ENCODE data around the gene SWI5. TPM values are rescaled to one million over a fixed set of nuclear protein-coding genes. Genes with fewer than 3 reads are reported as not detected.

The SWI5 gene
- total RNA-seq, 4 donors from 2014 or later, result 27.5 to 39.8 (median 32.9) TPM

- WGBS, 2 donors, result 50 to 59% methylated on average over 15 to 16 of the region's 18 CpGs
Measured at GRCh38 chr9:128254855-128255759, 21.0 kb upstream of the SWI5 start.

DNA sequence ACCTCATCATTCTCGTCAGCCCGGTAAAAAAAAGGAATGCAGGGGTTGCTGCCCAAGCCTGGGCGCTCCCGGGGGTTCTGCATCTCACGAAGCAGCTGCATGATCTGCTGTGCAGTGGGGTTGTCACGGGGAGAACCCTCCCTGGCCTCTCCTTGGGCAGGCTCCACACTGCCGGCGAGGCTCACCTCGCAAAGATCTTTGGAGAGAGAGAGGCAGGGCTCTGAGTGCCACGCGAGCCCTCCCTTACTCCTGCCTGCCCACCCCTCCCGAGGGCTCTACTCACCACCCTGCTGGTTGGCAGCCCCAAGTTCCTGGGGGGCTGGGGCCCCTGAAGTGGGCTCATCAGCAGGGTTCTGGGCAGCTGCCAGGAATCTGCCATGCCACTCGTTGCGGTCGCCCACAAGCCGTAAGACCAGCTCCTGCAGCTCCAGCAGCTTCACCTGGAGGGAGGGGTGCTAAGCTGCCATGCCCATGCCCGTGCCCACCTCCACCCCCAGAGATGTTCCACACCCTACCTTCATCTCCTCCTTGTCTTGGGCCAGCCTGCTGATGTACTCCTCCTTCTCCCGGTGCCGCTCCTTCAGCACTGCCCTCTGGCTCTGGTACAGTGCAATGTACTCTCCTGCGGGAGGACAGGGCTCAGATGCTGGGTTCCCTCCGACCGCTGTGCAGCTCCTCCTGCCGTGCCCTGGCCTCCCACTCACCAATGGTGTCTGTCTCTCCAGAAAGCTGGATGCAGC lies 18.8 kb upstream of the SWI5 start:
- no peaks in the 10 kb centered on the region for H3K9me3 ChIP-seq
- 83 to 84% methylated on average over 15 to 19 of the region's 23 CpGs for WGBS, 2 donors
- H3K4me3 ChIP-seq, result no peak overlapping the region
- H3K27ac ChIP-seq, result no peak overlapping the region
- H3K27me3 ChIP-seq, result no peaks in the 10 kb centered on the region
- H3K36me3 ChIP-seq, result peaks cover 3 to 71% (median 38%) of the 10 kb centered on the region in 3 donors
- no peak for DNase-seq (ENCODE audit: low spot score in 2 of 2)
- peaks cover 0 to 2% (median 0%) of the 10 kb centered on the region in 4 donors for H3K4me1 ChIP-seq
- no peak for TF ChIP-seq EP300 (IDR thresholded peaks at IDR 0.05)
- TF ChIP-seq POLR2A (IDR thresholded peaks at IDR 0.05), result no peak
- TF ChIP-seq CTCF (IDR thresholded peaks at IDR 0.05), result no peak

More at GRCh38 chr9:128254855-128255759, 21.0 kb upstream of the SWI5 start:
- peak in 1 of 2 donors; percentile 66 for DNase-seq (ENCODE audit: low spot score in 2 of 2)
- H3K27ac ChIP-seq, result no peak overlapping the region
- peaks cover 0 to 50% (median 20%) of the 10 kb centered on the region in 3 donors for H3K36me3 ChIP-seq
- no peaks in the 10 kb centered on the region for H3K9me3 ChIP-seq
- peaks cover 0 to 22% (median 11%) of the 10 kb centered on the region in 4 donors for H3K4me1 ChIP-seq
- no peak overlapping the region for H3K4me3 ChIP-seq
- TF ChIP-seq CTCF (IDR thresholded peaks at IDR 0.05) (peak; percentile 75 to 82 (median 81)), POLR2A (IDR thresholded peaks at IDR 0.05) (no peak)
- no peaks in the 10 kb centered on the region for H3K27me3 ChIP-seq

GRCh38 chr9:128257907-128258306 lies 18.2 kb upstream of the SWI5 start:
- H3K27ac ChIP-seq, result no peak overlapping the region
- WGBS, 2 donors, result 74 to 86% methylated on average over 4 to 10 of the region's 11 CpGs
- H3K4me1 ChIP-seq, result peaks cover 0 to 2% (median 0%) of the 10 kb centered on the region in 4 donors
- no peaks in the 10 kb centered on the region for H3K27me3 ChIP-seq
- peaks cover 6 to 78% (median 42%) of the 10 kb centered on the region in 3 donors for H3K36me3 ChIP-seq
- TF ChIP-seq POLR2A (IDR thresholded peaks at IDR 0.05), result no peak
- TF ChIP-seq EP300 (IDR thresholded peaks at IDR 0.05), result no peak
- TF ChIP-seq CTCF (IDR thresholded peaks at IDR 0.05), result no peak
- no peak for DNase-seq (ENCODE audit: low spot score in 2 of 2)
- H3K4me3 ChIP-seq, result no peak overlapping the region
- H3K9me3 ChIP-seq, result no peaks in the 10 kb centered on the region

DNA sequence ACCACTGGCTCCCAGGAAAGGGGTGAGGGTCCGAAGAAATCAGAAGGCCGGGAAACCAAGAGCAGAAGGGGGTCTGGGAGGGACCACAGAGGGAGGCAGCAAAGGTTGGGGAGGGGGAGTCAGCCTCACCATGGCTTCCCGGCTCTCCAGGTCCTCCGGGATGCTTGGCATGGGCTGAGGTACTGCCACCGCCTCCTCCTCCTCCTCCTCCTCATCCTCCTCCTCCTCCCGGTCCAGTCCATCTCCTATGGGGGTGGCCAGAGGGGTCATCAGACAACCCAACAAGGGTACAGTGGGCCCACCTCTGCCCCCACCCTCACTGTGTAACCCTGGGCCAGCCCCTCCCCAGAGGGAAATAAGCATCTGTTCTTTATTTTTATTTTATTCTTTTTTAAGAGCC lies 17.8 kb upstream of the SWI5 start:
- WGBS, 2 donors, result 65 to 76% methylated on average over 6 of the region's 6 CpGs
- Histone ChIP-seq H3K27ac (no peak overlapping the region), H3K4me3 (no peak overlapping the region), H3K9me3 (no peaks in the 10 kb centered on the region), H3K36me3 (peaks cover 6 to 82% (median 42%) of the 10 kb centered on the region in 3 donors), H3K27me3 (no peaks in the 10 kb centered on the region), H3K4me1 (peaks cover 0 to 2% (median 0%) of the 10 kb centered on the region in 4 donors)
- TF ChIP-seq POLR2A (IDR thresholded peaks at IDR 0.05) (no peak), CTCF (IDR thresholded peaks at IDR 0.05) (no peak), EP300 (IDR thresholded peaks at IDR 0.05) (no peak)
- no peak for DNase-seq (ENCODE audit: low spot score in 2 of 2)
